Measurements from ENCODE around the gene EXOC4.

GRCh38 chr7:133248901-133249300, 4.0 kb upstream of the EXOC4 start:
- TF ChIP-seq, protein P1, sequence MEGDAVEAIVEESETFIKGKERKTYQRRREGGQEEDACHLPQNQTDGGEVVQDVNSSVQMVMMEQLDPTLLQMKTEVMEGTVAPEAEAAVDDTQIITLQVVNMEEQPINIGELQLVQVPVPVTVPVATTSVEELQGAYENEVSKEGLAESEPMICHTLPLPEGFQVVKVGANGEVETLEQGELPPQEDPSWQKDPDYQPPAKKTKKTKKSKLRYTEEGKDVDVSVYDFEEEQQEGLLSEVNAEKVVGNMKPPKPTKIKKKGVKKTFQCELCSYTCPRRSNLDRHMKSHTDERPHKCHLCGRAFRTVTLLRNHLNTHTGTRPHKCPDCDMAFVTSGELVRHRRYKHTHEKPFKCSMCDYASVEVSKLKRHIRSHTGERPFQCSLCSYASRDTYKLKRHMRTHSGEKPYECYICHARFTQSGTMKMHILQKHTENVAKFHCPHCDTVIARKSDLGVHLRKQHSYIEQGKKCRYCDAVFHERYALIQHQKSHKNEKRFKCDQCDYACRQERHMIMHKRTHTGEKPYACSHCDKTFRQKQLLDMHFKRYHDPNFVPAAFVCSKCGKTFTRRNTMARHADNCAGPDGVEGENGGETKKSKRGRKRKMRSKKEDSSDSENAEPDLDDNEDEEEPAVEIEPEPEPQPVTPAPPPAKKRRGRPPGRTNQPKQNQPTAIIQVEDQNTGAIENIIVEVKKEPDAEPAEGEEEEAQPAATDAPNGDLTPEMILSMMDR (IDR thresholded peaks at IDR 0.05), result no peak
- TF ChIP-seq POLR2AphosphoS5 (IDR thresholded peaks at IDR 0.05; ENCODE audit: insufficient read depth in 1 of 2, low read depth in 1 of 2) (no peak), POLR2A (IDR thresholded peaks at IDR 0.05) (no peak)

All from vagina (tissue), 2 donors.